Measurements from ENCODE around the gene GLP1R. TPM values are rescaled to one million over a fixed set of nuclear protein-coding genes. Genes with fewer than 3 reads are reported as not detected.

The GLP1R gene
- polyA plus RNA-seq, 1 of the 3 experiments (the other 2 are of a cell fraction) = not detected

GRCh38 chr6:39004801-39005200 is 43.8 kb upstream of the GLP1R start (continued):
- no peak for TF ChIP-seq IRF3 (IDR thresholded peaks at IDR 0.05; ENCODE audit: low read depth, low read length)

GRCh38 chr6:39005774-39006173 is 42.8 kb upstream of the GLP1R start:
- no peaks in the 10 kb centered on the region for H3K9me2 ChIP-seq
- ChIA-PET CTCF (interaction anchor here (1.1 to 1.5 kb wide), 2 partner anchors 9 to 297 kb away, joined by 5 to 7 read pairs; no protein-coding TSS in a partner anchor), POLR2A (no interaction called here)
- no peaks in the 10 kb centered on the region for H3F3A ChIP-seq (replicated peaks; ENCODE audit: insufficient read depth)
- H2AFZ ChIP-seq (ENCODE audit: low read depth) = no peak overlapping the region
- TF ChIP-seq YY1 (IDR thresholded peaks at IDR 0.05; ENCODE audit: low read depth) = no peak
- TF ChIP-seq GATA2 (CRISPR knock-in tag; IDR thresholded peaks at IDR 0.05) = no peak
- no peak for TF ChIP-seq NRF1 (IDR thresholded peaks at IDR 0.05; ENCODE audit: low read depth, low read length)
- 27% methylated on average over 3 of the region's 3 CpGs for WGBS (ENCODE audit: low lambda C conversion rate)
- no peaks in the 10 kb centered on the region for H3K79me2 ChIP-seq (ENCODE audit: insufficient read depth)
- no peaks in the 10 kb centered on the region for H4K20me1 ChIP-seq (ENCODE audit: insufficient read depth)
- H3K27me3 ChIP-seq (ENCODE audit: insufficient read depth) = no peaks in the 10 kb centered on the region
- no peak overlapping the region for H3K4me3 ChIP-seq (ENCODE audit: low read depth in 2 of 2, low read length in 1 of 2)
- H3K36me3 ChIP-seq (replicated peaks in 1 of 2; ENCODE audit: control insufficient read depth in 1 of 2, insufficient read depth in 2 of 2, low read length in 1 of 2) = no peaks in the 10 kb centered on the region
- H3K4me2 ChIP-seq = no peak overlapping the region
- H3K9ac ChIP-seq = no peak overlapping the region
- H3K27ac ChIP-seq (ENCODE audit: low read depth in 2 of 2, low read length in 1 of 2) = no peak overlapping the region
- no peak for DNase-seq
- no peaks in the 10 kb centered on the region for H3K9me3 ChIP-seq
- no peaks in the 10 kb centered on the region for H3K4me1 ChIP-seq (ENCODE audit: control insufficient read depth in 1 of 2, insufficient read depth in 2 of 2, low read depth in 1 of 2, low read length in 1 of 2)

DNA sequence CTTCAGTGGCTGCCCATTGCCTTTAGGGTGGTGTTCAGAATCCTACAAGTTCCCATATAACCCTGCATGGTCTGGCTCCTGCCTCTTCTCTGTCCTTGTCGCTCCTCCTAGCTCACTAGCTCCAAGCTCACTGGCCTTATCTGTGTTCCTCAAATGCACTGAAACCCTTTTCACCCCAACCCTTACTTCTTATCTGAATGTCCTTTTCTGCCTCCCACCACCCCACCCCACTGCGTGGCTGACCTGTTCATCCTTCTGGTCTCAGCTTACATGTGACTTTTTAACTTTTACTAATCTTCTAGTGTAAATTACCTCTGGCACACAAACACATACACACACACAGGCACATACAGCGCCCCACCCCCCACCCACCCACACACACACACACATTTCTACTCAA is 41.0 kb upstream of the GLP1R start:
- Histone ChIP-seq H3K9me3 (no peaks in the 10 kb centered on the region), H3K27ac (ENCODE audit: low read depth in 2 of 2, low read length in 1 of 2) (no peak overlapping the region), H3F3A (replicated peaks; ENCODE audit: insufficient read depth) (no peaks in the 10 kb centered on the region), H3K9ac (no peak overlapping the region), H4K20me1 (ENCODE audit: insufficient read depth) (no peaks in the 10 kb centered on the region), H3K4me2 (no peak overlapping the region), H3K36me3 (replicated peaks in 1 of 2; ENCODE audit: control insufficient read depth in 1 of 2, insufficient read depth in 2 of 2, low read length in 1 of 2) (no peaks in the 10 kb centered on the region), H3K4me1 (ENCODE audit: control insufficient read depth in 1 of 2, insufficient read depth in 2 of 2, low read depth in 1 of 2, low read length in 1 of 2) (no peaks in the 10 kb centered on the region), H3K4me3 (ENCODE audit: low read depth in 2 of 2, low read length in 1 of 2) (no peak overlapping the region), H3K79me2 (ENCODE audit: insufficient read depth) (no peaks in the 10 kb centered on the region), H2AFZ (ENCODE audit: low read depth) (no peak overlapping the region), H3K9me2 (no peaks in the 10 kb centered on the region), H3K27me3 (ENCODE audit: insufficient read depth) (no peaks in the 10 kb centered on the region)
- ChIA-PET POLR2A (no interaction called here), CTCF (interaction anchor here (1.1 to 1.6 kb wide), 3 partner anchors 11 to 295 kb away, joined by 4 to 5 read pairs (median 5); no protein-coding TSS in a partner anchor)
- DNase-seq = no peak
- 20% methylated on average over 3 of the region's 3 CpGs for WGBS (ENCODE audit: low lambda C conversion rate)
- TF ChIP-seq NFIC (IDR thresholded peaks at IDR 0.05; ENCODE audit: borderline replicate concordance) (no peak), MEF2A (IDR thresholded peaks at IDR 0.05; ENCODE audit: borderline replicate concordance, low read depth) (no peak), TAF1 (IDR thresholded peaks at IDR 0.05; ENCODE audit: borderline replicate concordance, low read depth, low read length) (no peak), USF2 (IDR thresholded peaks at IDR 0.05; ENCODE audit: borderline replicate concordance, low read depth, low read length) (no peak), FOXM1 (IDR thresholded peaks at IDR 0.05; ENCODE audit: low read depth) (no peak), JUND (IDR thresholded peaks at IDR 0.05) (no peak), GABPA (IDR thresholded peaks at IDR 0.05; ENCODE audit: low read depth) (no peak), SIN3A (IDR thresholded peaks at IDR 0.05; ENCODE audit: borderline replicate concordance, low read depth, low read length) (no peak)

All from SK-N-SH (cell line).